Left ventricle myocardium inferior (tissue), 1 donor: ENCODE results near the gene TPX2. TPM values are rescaled to one million over a fixed set of nuclear protein-coding genes. Genes with fewer than 3 reads are reported as not detected.

Experiments used
- DNase-seq: peaks from one replicate; pipeline ENCODE4 v3.0.0-alpha.2; 2020
- H3K27ac ChIP-seq: fragments of 200-600 bp; replicated peaks from 2 replicates; pipeline ENCODE4 v1.8.0; 2021
- H3K27me3 ChIP-seq: fragments of 200-600 bp; 2 replicates; pipeline ENCODE4 v1.8.0; 2021; ENCODE audit warnings: low read depth
- H3K36me3 ChIP-seq: fragments of 200-600 bp; 2 replicates; pipeline ENCODE4 v1.8.0; 2021
- H3K4me1 ChIP-seq: fragments of 200-600 bp; 2 replicates; pipeline ENCODE4 v1.8.0; 2021
- H3K4me3 ChIP-seq: fragments of 200-600 bp; 2 replicates; pipeline ENCODE4 v1.8.0; 2021; ENCODE audit warnings: mild to moderate bottlenecking, moderate library complexity
- H3K9me3 ChIP-seq: fragments of 200-600 bp; replicated peaks from 2 replicates; pipeline ENCODE4 v1.8.0; 2021
- intact Hi-C: fragments of 100-400 bp; cut with micrococcal nuclease; formaldehyde crosslinking; loops from one replicate; pipeline ENCODE4 v1.11.0; 2022
- total RNA-seq: library from RNA; stranded (reverse); fragmentation: NEBNext Ultra II Directional; extraction: Animal tissue kit (Norgen Biotek cat#: 25700); gene quantifications from one replicate; pipeline ENCODE4 v1.2.1, GENCODE V29; 2021
- TF ChIP-seq, protein P1 (sequence below): fragments of 200-600 bp; IDR thresholded peaks from 2 replicates; pipeline ENCODE4 v1.8.0; 2021; ENCODE audit warnings: antibody characterized with exemption, mild to moderate bottlenecking, borderline replicate concordance
- donor health status: DM: no; HTN: yes; CAD: no; lungs with severe emphysema.

Gene TPX2
- total RNA-seq, 1 donor from 2014 or later, result 0.71 TPM

DNA sequence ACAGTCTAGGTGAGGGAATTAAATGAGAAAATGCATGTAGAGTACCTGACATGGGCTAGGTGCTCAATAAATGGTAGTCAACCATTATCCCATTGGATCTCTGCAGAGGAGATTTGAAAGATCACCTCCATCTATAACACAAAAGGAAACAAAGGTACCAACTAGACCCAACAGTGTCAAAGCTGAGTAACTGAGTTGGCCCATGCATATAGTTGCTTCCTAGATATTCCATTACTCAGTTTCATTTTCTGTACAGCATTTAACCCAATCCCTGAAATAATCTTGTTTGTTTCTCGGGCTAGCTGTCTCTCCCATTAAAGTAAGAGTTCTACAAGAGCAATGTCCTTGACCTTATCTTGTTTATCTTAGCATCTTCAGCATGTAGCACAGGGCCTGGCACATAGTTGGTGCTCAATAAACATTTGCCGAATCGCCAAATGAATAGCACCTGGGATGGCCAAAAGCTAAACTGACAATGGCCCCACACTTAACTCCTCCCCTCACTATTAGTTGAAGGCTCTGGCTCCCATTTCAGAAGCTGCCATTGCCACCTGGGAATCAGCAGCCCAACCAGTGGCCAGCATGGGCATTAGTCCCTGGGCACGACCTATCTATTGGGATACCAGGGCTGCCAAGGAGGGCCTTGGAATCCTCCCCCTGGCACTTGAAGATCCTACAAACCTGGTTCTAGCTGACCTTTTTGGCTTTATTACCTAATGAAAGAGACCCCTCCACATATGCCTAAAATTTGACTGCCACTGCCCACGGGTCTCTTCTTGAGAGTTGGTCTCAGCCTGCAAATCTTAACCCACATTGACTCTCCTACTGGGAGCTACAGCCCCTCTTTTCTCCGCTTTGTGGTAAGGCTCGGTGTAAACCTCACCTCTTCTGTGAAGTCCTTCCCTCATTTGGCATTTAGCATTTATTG, 39.0 kb upstream of the TPX2 start:
- Histone ChIP-seq H3K4me1 (peaks cover 98% of the 10 kb centered on the region), H3K27me3 (no peaks in the 10 kb centered on the region), H3K36me3 (peaks cover 11% of the 10 kb centered on the region), H3K9me3 (no peaks in the 10 kb centered on the region), H3K27ac (peak overlapping the region; percentile 84), H3K4me3 (no peak overlapping the region)
- no peak for DNase-seq
- TF ChIP-seq, protein P1, sequence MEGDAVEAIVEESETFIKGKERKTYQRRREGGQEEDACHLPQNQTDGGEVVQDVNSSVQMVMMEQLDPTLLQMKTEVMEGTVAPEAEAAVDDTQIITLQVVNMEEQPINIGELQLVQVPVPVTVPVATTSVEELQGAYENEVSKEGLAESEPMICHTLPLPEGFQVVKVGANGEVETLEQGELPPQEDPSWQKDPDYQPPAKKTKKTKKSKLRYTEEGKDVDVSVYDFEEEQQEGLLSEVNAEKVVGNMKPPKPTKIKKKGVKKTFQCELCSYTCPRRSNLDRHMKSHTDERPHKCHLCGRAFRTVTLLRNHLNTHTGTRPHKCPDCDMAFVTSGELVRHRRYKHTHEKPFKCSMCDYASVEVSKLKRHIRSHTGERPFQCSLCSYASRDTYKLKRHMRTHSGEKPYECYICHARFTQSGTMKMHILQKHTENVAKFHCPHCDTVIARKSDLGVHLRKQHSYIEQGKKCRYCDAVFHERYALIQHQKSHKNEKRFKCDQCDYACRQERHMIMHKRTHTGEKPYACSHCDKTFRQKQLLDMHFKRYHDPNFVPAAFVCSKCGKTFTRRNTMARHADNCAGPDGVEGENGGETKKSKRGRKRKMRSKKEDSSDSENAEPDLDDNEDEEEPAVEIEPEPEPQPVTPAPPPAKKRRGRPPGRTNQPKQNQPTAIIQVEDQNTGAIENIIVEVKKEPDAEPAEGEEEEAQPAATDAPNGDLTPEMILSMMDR, result no peak
- intact Hi-C loops, result no loop called here

DNA sequence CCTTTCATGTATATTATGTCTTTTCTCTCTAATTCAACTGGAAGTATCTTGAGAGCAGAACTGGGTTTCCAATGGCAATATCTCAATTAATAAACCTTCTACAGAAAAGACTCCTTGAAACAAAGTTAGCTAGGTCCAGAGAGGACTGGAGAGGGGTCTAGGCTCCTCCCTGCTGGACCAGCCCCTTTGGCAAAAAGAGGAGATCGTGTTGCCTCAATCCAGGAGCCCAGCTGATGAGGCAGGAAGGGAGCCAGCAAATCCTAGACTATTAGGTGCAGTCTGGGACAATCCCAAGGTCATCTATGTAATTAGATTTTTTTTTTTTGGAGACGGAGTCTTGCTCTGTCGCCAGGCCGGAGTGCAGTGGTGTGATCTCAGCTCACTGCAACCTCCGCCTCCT, 38.3 kb upstream of the TPX2 start:
- H3K27me3 ChIP-seq, result no peaks in the 10 kb centered on the region
- peak overlapping the region; percentile 84 for H3K27ac ChIP-seq
- H3K36me3 ChIP-seq, result peaks cover 12% of the 10 kb centered on the region
- intact Hi-C loops, result no loop called here
- H3K9me3 ChIP-seq, result no peaks in the 10 kb centered on the region
- H3K4me3 ChIP-seq, result no peak overlapping the region
- DNase-seq, result no peak
- TF ChIP-seq, protein P1, result no peak
- peaks cover 98% of the 10 kb centered on the region for H3K4me1 ChIP-seq

DNA sequence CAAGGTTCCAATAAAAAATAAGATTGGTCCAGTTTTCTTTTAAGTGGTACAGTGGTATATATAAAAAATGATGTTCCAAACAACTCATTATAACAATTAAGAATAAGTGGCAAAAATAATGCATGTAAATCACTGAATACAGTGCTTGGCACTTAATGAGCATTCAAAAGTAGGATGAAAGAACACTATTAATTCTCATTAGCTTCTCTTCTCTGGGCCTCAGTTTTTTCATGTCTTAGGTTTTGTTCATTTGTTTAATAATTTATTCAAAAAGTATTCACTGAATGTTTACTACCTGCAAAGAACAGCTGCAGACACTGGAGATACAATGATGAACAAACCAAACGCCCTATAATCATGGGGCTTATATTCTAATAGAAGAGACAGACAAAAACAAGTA, 37.5 kb upstream of the TPX2 start:
- Histone ChIP-seq H3K27me3 (no peaks in the 10 kb centered on the region), H3K9me3 (no peaks in the 10 kb centered on the region), H3K4me1 (peaks cover 98% of the 10 kb centered on the region), H3K27ac (peak overlapping the region; percentile 84), H3K4me3 (no peak overlapping the region), H3K36me3 (peaks cover 16% of the 10 kb centered on the region)
- TF ChIP-seq, protein P1, result no peak
- no peak for DNase-seq
- intact Hi-C loops, result no loop called here

DNA sequence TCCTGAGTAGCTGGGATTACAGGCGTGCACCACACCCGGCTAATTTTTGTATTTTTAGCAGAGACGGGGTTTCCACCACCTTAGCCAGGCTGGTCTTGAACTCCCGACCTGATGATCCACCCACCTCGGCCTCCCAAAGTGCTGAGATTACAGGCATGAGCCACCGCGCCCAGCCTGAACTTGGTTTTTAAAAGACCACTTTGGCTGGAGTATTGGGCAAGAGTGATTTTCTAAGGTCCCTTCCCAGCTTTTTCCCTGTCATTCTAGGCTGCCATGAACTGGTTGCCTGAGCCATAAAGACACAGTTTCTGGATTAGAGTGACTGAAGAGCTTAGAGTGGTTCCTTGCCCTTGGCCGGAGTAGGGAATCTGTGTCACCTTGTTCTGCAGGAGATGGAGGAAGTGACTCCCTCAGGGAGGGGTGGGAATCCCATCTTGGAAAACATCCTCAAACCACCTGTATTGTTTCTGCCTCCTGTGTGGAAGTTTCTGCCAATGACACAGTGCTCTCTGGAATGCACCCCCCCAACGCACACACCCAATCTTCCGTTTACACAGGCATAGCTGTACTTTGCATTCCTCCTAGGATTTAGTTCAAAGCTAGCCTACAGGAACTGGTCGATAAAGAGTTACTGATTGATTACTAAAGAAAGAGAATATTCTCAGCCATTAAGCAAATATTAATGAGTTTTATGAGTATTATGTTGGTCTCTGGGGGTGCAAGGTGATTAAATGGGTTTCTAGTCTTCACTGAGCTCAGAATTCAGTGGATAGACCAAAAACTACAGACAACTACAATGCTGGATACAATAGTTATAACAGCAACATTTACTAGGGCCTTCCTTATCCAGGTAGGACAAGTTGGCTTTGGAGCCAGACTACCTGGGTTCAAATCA, 34.6 kb upstream of the TPX2 start:
- Histone ChIP-seq H3K9me3 (no peaks in the 10 kb centered on the region), H3K4me1 (peaks cover 98% of the 10 kb centered on the region), H3K4me3 (no peak overlapping the region), H3K36me3 (peaks cover 27% of the 10 kb centered on the region), H3K27ac (peak overlapping the region; percentile 84), H3K27me3 (no peaks in the 10 kb centered on the region)
- TF ChIP-seq, protein P1, result no peak
- peak; percentile 34 for DNase-seq
- intact Hi-C loops, result no loop called here

DNA sequence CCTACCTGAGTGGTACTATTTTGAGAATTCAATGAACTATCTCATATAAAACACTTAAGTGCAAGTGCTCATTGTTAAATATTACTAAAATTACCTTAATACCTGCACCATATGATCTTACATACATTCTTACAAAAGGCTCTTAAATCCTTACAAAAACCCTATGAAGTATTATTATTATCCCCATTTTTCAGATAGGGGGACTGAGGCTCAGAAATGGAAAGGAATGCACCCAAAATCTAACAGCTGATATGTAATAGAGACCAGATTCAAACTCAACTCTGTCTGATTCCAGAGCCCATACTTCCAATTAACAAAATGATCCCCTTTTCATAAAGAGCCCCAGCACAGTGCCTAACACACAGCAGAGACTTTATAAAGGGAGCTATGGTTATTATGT, 33.9 kb upstream of the TPX2 start:
- no peak for DNase-seq
- intact Hi-C loops, result no loop called here
- peaks cover 31% of the 10 kb centered on the region for H3K36me3 ChIP-seq
- H3K27me3 ChIP-seq, result no peaks in the 10 kb centered on the region
- H3K27ac ChIP-seq, result peak overlapping the region; percentile 84
- H3K9me3 ChIP-seq, result no peaks in the 10 kb centered on the region
- H3K4me3 ChIP-seq, result no peak overlapping the region
- TF ChIP-seq, protein P1, result no peak
- H3K4me1 ChIP-seq, result peaks cover 98% of the 10 kb centered on the region
